ENCODE measurements around the gene CFAP97D1.

CFAP97D1 gene

GRCh38 chr17:43800736-43801135, 20.5 kb downstream of the CFAP97D1 start:
- DNase-seq = no peak

- DNase-seq = no peak
Measured at GRCh38 chr17:43801844-43802243, 21.6 kb downstream of the CFAP97D1 start.

- DNase-seq = no peak
Measured at GRCh38 chr17:43803758-43804157, 23.5 kb downstream of the CFAP97D1 start.

- DNase-seq = no peak
Measured at GRCh38 chr17:43805117-43805516, 24.9 kb downstream of the CFAP97D1 start.

- DNase-seq = no peak
Measured at GRCh38 chr17:43808076-43808475, 27.8 kb downstream of the CFAP97D1 start.

- no peak for DNase-seq
Measured at GRCh38 chr17:43809121-43809520, 28.9 kb downstream of the CFAP97D1 start.

- DNase-seq = no peak
Measured at GRCh38 chr17:43810226-43810715, 30.0 kb downstream of the CFAP97D1 start.

GRCh38 chr17:43810823-43811222, 30.6 kb downstream of the CFAP97D1 start:
- DNase-seq = no peak

GRCh38 chr17:43812396-43813265, 32.4 kb downstream of the CFAP97D1 start:
- DNase-seq = no peak

GRCh38 chr17:43813386-43813785, 33.2 kb downstream of the CFAP97D1 start:
- no peak for DNase-seq

GRCh38 chr17:43814026-43814425, 33.8 kb downstream of the CFAP97D1 start:
- DNase-seq = no peak

GRCh38 chr17:43814714-43815113, 34.5 kb downstream of the CFAP97D1 start:
- DNase-seq = no peak

GRCh38 chr17:43816336-43817320, 36.4 kb downstream of the CFAP97D1 start:
- no peak for DNase-seq

- no peak for DNase-seq
Measured at GRCh38 chr17:43817826-43818225, 37.6 kb downstream of the CFAP97D1 start.

- no peak for DNase-seq
Measured at GRCh38 chr17:43818966-43819365, 38.7 kb downstream of the CFAP97D1 start.

GRCh38 chr17:43820759-43821158, 40.5 kb downstream of the CFAP97D1 start:
- DNase-seq = no peak

GRCh38 chr17:43822570-43823190, 42.4 kb downstream of the CFAP97D1 start:
- no peak for DNase-seq

- no peak for DNase-seq
Measured at GRCh38 chr17:43823350-43824084, 43.3 kb downstream of the CFAP97D1 start.

GRCh38 chr17:43825567-43825966, 45.3 kb downstream of the CFAP97D1 start:
- no peak for DNase-seq

- DNase-seq = no peak
Measured at GRCh38 chr17:43826206-43826605, 46.0 kb downstream of the CFAP97D1 start.

GRCh38 chr17:43827596-43827995, 47.4 kb downstream of the CFAP97D1 start:
- no peak for DNase-seq

GRCh38 chr17:43829738-43830137, 49.5 kb downstream of the CFAP97D1 start:
- DNase-seq = no peak

Data from CD4-positive, alpha-beta T cell treated with Interleukin-4 for 4 hours (primary cell).